ENCODE data around the gene DSE.
A peak's percentile ranks its signal among the peaks of the same experiment; 100 is the strongest.

DSE gene

DNA sequence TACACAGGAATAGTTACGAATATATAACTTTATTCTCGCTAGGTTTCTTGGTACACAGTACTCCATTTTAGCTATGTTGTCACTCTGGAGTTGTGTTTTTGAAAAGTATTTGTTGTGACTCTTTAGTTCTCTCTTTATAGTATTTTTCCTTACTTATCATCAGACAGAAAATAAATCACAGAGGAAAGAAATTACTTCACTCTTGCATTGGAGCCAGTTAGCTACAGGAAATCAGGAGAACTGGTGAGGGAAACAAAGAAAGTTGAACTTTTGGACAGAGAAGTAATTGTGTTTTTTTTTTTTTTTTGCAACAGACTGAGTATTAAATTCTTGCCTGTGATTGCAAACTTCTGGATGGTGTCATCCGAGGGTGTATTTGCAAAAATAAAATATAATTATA is 33.9 kb downstream of the DSE start:
- no peak for DNase-seq (ENCODE audit: low spot score)
- in situ Hi-C loops (cut with MboI; ENCODE audit: low sequenced_read_pairs, unreplicated experiment) = no loop called here
- TF ChIP-seq CTCF (IDR thresholded peaks at IDR 0.05; ENCODE audit: borderline replicate concordance, control extremely low read depth, extremely low read depth, insufficient read depth, missing control alignments) = no peak

DNA sequence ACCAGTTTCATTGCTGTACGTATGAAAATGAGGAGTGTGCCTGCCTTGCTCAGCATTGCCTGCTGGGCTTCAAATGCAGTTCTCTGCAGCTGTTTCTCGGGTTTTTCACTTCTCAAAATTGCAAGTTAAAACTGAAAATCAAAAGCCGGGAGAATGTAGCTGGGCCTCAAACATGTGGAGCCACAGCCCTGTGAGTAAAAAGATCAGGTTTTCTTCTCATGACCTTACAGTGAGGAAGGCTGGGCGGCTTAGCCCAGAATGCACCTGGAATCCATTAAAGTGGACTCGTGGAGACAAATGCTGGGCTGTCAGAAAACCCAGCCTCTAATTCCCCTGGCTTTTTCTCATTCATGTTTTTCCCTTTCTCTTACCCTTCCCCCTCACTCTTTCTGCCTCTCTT is 34.4 kb downstream of the DSE start:
- peak; percentile 32 for DNase-seq (ENCODE audit: low spot score)
- no peak for TF ChIP-seq CTCF (IDR thresholded peaks at IDR 0.05; ENCODE audit: borderline replicate concordance, control extremely low read depth, extremely low read depth, insufficient read depth, missing control alignments)
- in situ Hi-C loops (cut with MboI; ENCODE audit: low sequenced_read_pairs, unreplicated experiment) = no loop called here

DNA sequence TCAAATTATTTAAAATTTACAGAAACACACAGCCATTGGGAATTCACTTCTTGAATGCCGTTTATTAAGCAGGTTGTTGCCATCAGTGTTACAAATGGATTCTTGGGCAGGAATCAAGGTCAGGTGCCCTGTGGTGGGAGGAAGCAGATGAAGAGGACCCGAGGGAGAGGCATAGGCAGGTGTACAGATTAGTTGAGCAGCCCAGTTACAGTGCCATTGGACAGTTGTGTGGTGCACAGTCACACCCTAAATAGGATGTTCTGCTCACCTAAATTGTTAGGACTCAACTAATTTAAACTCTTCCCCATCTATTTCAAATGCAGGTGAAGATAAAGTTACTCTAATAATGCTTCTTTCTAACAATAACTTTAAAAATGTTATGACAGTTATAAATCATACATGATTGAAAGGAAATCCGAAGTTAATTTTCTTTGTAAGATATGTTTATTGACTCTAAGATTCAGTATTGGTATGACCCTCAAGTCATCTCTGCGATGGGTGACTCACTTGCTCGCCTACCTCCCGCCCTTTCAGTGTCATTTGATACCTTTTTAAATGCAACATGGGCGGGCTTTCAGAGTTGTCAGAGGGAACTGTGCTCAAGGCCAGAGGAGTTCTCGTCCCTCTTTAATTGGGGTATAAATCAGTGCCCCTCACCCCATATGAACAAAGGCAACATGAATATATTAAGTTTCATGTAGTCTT is 35.1 kb downstream of the DSE start:
- DNase-seq (ENCODE audit: low spot score) = no peak
- in situ Hi-C loops (cut with MboI; ENCODE audit: low sequenced_read_pairs, unreplicated experiment) = no loop called here
- no peak for TF ChIP-seq CTCF (IDR thresholded peaks at IDR 0.05; ENCODE audit: borderline replicate concordance, control extremely low read depth, extremely low read depth, insufficient read depth, missing control alignments)

DNA sequence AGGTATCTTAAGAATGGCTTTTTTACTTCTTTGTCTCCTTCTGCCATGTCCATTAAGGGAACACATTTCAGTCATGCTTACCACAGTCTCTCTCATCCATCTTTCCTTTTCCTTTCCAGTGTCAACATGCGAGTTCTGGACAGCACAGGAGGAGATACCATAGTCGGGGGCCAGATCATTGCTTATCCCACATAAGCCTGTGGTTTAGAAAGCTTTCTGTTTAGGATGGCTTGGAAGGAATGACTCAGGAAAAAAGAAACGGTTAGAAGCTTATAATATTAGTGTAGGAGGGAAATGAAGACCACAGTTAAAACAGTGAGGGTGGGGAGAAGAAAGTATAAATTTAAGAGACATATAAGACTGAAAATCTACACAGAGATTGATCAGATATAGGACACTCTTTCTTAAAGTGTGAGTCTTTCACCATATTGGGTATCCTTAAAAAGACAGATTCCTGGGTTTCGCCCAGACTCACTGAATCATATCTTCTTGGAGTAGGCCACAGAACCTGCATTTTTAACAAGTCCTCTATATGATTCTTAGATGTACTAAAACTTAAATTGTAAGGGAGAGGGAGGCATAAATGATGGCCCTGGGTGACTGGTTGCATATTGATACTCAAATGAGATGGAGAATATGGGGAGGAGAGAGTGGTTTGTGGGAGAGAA is 36.1 kb downstream of the DSE start:
- DNase-seq (ENCODE audit: low spot score) = no peak
- in situ Hi-C loops (cut with MboI; ENCODE audit: low sequenced_read_pairs, unreplicated experiment) = no loop called here
- TF ChIP-seq CTCF (IDR thresholded peaks at IDR 0.05; ENCODE audit: borderline replicate concordance, control extremely low read depth, extremely low read depth, insufficient read depth, missing control alignments) = no peak

DNA sequence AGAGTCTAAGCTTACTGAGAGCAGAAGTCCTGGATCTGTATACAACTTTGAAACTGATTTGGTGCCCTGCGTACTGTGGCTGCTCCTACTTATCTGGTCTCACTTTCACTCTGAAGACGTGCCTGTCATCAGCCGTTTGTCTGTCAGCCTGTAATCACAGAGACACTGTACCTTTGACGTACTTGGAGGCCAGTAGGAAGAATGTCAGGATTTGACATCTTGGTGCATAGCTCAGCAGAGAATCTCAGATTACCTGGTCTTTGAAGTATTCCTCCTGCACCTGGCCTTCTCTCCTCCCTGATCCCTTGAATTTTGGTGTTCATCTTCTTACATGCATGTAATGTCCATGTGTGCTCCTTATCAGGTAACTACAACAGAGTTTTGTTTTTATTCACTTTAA is 37.7 kb downstream of the DSE start:
- no peak for TF ChIP-seq CTCF (IDR thresholded peaks at IDR 0.05; ENCODE audit: borderline replicate concordance, control extremely low read depth, extremely low read depth, insufficient read depth, missing control alignments)
- in situ Hi-C loops (cut with MboI; ENCODE audit: low sequenced_read_pairs, unreplicated experiment) = no loop called here
- no peak for DNase-seq (ENCODE audit: low spot score)

- no peak for TF ChIP-seq CTCF (IDR thresholded peaks at IDR 0.05; ENCODE audit: borderline replicate concordance, control extremely low read depth, extremely low read depth, insufficient read depth, missing control alignments)
- in situ Hi-C loops (cut with MboI; ENCODE audit: low sequenced_read_pairs, unreplicated experiment) = no loop called here
- peak; percentile 65 for DNase-seq (ENCODE audit: low spot score)
Measured at GRCh38 chr6:116409756-116410155, 39.0 kb downstream of the DSE start.

All from GM13976 (cell line).